Small intestine (tissue), 4 donors: ENCODE data around the gene DYNAP. TPM values are rescaled to one million over a fixed set of nuclear protein-coding genes. Genes with fewer than 3 reads are reported as not detected.

ENCODE experiments used
- polyA plus RNA-seq, 4 donors: library from polyadenylated mRNA; stranded (reverse) in 3 of 4; unstranded in 1 of 4; fragments of 200-250 nt in 3 of 4; fragments of 120-200 nt in 1 of 4; gene quantifications; one replicate each; pipeline versions ENCODE4 v1.2.1 to v1.2.3, GENCODE V29; 2013
- donor health status: healthy with polysubstance abuse.
- donor health status: Bipolar disorder and iron deficiency.
- donor health status: healthy.

Gene DYNAP
- polyA plus RNA-seq, 4 donors = 0.18 TPM; not detected in 3

Other genes starting within 250 kb of the DYNAP start
- gene STARD6, start 233.4 kb upstream of the DYNAP start, polyA plus RNA-seq = under 1 TPM in 1 of 4 donors, not detected in 3; 0.07 TPM
- gene C18orf54, start 233.3 kb upstream of the DYNAP start, polyA plus RNA-seq = 1 to 10 TPM in 1 of 4 donors, under 1 TPM in 2, not detected in 1; 0.27 to 3.1 (median 0.79) TPM
- 1 to 10 TPM; 2.0 to 7.5 (median 3.9) TPM for gene RAB27B, start 237.2 kb downstream of the DYNAP start, polyA plus RNA-seq